Smooth muscle cell (in vitro differentiated cells): ENCODE results near the gene YAP1. TPM values are rescaled to one million over a fixed set of nuclear protein-coding genes. Genes with fewer than 3 reads are reported as not detected.

Experiments
- DNase-seq: peaks from one replicate; lab custom pipeline; 2025; ENCODE audit not compliant: unreplicated experiment; lab: John Stamatoyannopoulos, UW
- H2AFZ ChIP-seq: fragments of 200-600 bp; sonication (generic); 2 replicates; pipeline ENCODE4 v1.6.0; 2016; ENCODE audit warnings: antibody characterized with exemption, low read depth, mild to moderate bottlenecking
- H3F3A ChIP-seq: fragments of 200-600 bp; sonication (generic); 2 replicates; pipeline ENCODE4 v1.6.0; 2017; ENCODE audit warnings: antibody characterized with exemption, low read depth
- H3K27ac ChIP-seq: fragments of 200-600 bp; sonication (generic); 2 replicates; pipeline ENCODE4 v1.5.1; 2016; ENCODE audit warnings: low read depth, mild to moderate bottlenecking
- H3K27me3 ChIP-seq: fragments of 200-600 bp; sonication (generic); 2 replicates; pipeline ENCODE4 v1.6.1; 2016; ENCODE audit warnings: low read depth, mild to moderate bottlenecking
- H3K36me3 ChIP-seq: fragments of 200-600 bp; sonication (generic); 2 replicates; pipeline ENCODE4 v1.5.1; 2016; ENCODE audit warnings: low read depth
- H3K4me1 ChIP-seq: fragments of 200-600 bp; sonication (generic); 2 replicates; pipeline ENCODE4 v1.5.1; 2016; ENCODE audit warnings: low read depth
- H3K4me2 ChIP-seq: fragments of 200-600 bp; sonication (generic); 2 replicates; pipeline ENCODE4 v1.6.0; 2016; ENCODE audit warnings: mild to moderate bottlenecking
- H3K4me3 ChIP-seq: fragments of 200-600 bp; sonication (generic); 2 replicates; pipeline ENCODE4 v1.5.1; 2016; ENCODE audit warnings: mild to moderate bottlenecking
- H3K79me2 ChIP-seq: fragments of 200-600 bp; sonication (generic); 2 replicates; pipeline ENCODE4 v1.6.0; 2016; ENCODE audit warnings: low read depth, mild to moderate bottlenecking
- H3K9ac ChIP-seq: fragments of 200-600 bp; sonication (generic); 2 replicates; pipeline ENCODE4 v1.6.0; 2016; ENCODE audit warnings: low read depth
- H3K9me3 ChIP-seq: fragments of 200-600 bp; sonication (generic); replicated peaks from 2 replicates; pipeline ENCODE4 v1.5.1; 2016; ENCODE audit warnings: low read depth
- H4K20me1 ChIP-seq: fragments of 200-600 bp; sonication (generic); 2 replicates; pipeline ENCODE4 v1.6.0; 2016; ENCODE audit warnings: low read depth
- WGBS: methylation state at CpG from one replicate; pipeline ENCODE4 v1.1.7; 2016; ENCODE audit warnings: low lambda C conversion rate; 5-methylcytosine and 5-hydroxymethylcytosine counted together
- polyA plus RNA-seq: library from polyadenylated mRNA; unstranded; fragments of >200 nt; fragmentation: Nextera tagmentation; extraction: Ambion mirVana; gene quantifications from 2 replicates; pipeline ENCODE4 v1.2.1, GENCODE V29; 2016
- total RNA-seq: library from RNA; depleted of rRNA; stranded (reverse); fragments of >200 nt; gene quantifications from 2 replicates; pipeline ENCODE4 v1.2.3, GENCODE V29; 2014
- TF ChIP-seq, protein P1 (sequence below): fragments of 200-600 bp; sonication (generic); IDR thresholded peaks from 2 replicates; pipeline ENCODE4 v1.5.1; 2017; ENCODE audit warnings: borderline replicate concordance, mild to moderate bottlenecking, antibody characterized with exemption; ENCODE audit not compliant: insufficient read depth, poor library complexity, severe bottlenecking

YAP1 gene
- total and polyA plus RNA-seq, 2 experiments from 2014 or later, result 25.1 to 174 TPM

DNA sequence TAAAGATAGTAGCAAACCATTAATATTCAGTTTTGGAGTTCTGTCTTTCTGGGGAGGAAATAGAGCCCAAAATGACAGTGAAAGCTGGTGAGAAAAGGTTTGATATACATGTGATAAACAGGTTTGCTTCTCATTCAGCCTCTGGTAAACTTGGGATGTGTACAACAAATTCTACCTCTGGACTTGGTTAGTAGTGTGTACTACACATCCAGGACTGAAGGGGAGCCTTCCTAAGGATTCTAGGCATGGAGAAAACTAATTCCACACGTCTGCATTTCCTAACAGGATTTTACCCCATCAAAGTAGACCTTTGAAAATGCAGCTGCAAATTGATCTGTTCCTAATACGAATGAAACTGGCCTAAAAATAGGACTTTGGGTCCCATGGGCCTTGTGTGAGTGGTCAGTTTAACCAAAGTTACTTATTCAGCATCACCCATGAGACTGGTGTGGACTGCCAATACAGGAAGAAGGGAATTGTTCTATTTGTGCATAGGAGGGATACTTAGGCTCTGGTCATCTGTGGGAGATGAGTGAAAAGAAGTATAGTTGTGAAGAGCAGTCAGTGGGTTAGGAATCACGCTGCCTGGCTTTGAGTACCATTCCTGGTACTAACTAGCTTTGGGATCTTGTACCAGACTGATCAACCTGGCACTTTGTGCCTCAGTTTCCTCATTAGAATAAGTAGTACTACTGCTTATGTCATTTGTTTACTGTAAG, 74.2 kb downstream of the YAP1 start:
- Histone ChIP-seq H3K9ac (no peak overlapping the region), H3K27me3 (no peaks in the 10 kb centered on the region), H3K9me3 (no peaks in the 10 kb centered on the region), H3K79me2 (peaks cover 92% of the 10 kb centered on the region), H3K36me3 (no peaks in the 10 kb centered on the region), H3K27ac (peak overlapping the region; percentile 65), H2AFZ (no peak overlapping the region), H3F3A (peaks cover 36% of the 10 kb centered on the region), H3K4me3 (no peak overlapping the region), H3K4me2 (peak overlapping the region; percentile 4), H3K4me1 (peaks cover 43% of the 10 kb centered on the region), H4K20me1 (peaks cover 45% of the 10 kb centered on the region)
- 84% methylated on average over 3 of the region's 3 CpGs for WGBS
- TF ChIP-seq, protein P1, sequence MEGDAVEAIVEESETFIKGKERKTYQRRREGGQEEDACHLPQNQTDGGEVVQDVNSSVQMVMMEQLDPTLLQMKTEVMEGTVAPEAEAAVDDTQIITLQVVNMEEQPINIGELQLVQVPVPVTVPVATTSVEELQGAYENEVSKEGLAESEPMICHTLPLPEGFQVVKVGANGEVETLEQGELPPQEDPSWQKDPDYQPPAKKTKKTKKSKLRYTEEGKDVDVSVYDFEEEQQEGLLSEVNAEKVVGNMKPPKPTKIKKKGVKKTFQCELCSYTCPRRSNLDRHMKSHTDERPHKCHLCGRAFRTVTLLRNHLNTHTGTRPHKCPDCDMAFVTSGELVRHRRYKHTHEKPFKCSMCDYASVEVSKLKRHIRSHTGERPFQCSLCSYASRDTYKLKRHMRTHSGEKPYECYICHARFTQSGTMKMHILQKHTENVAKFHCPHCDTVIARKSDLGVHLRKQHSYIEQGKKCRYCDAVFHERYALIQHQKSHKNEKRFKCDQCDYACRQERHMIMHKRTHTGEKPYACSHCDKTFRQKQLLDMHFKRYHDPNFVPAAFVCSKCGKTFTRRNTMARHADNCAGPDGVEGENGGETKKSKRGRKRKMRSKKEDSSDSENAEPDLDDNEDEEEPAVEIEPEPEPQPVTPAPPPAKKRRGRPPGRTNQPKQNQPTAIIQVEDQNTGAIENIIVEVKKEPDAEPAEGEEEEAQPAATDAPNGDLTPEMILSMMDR, result no peak
- no peak for DNase-seq

DNA sequence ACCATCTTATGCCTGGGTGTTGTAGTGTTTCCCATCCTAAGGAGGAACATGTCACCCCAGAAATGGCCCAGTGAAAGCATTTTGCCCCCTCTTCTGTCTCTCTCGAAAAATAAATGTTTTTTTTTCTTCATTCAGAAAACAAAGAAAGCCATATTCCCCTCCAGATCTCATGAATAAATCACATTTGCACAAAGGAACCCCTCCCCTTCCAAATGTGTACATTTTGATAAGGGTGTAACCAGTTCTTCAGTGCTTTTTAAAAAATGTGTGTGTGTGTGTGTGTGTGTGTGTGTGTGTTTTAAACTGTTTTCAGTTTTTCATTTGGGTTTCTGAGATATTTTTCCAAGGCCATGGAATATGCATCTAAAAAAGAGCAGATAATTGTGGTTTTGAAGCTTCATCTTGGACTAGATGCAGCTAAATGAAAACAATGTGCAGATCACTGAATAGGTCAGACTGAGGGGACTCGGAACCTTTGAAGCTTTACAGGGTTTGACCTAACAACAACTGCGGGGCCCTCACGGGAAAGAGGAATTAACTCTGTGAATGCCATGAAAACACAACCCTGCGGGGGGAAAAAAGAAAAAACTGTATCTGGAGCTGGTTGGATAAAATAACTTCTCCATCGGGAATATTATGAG, 76.4 kb downstream of the YAP1 start:
- peak overlapping the region; percentile 46 for H3K9ac ChIP-seq
- peaks cover 54% of the 10 kb centered on the region for H3K4me1 ChIP-seq
- DNase-seq, result no peak
- H3F3A ChIP-seq, result peaks cover 45% of the 10 kb centered on the region
- WGBS, result 27% methylated on average over 6 of the region's 6 CpGs
- peak overlapping the region; percentile 67 for H3K4me2 ChIP-seq
- H3K27me3 ChIP-seq, result no peaks in the 10 kb centered on the region
- H4K20me1 ChIP-seq, result peaks cover 56% of the 10 kb centered on the region
- no peak overlapping the region for H3K4me3 ChIP-seq
- H2AFZ ChIP-seq, result no peak overlapping the region
- no peaks in the 10 kb centered on the region for H3K36me3 ChIP-seq
- H3K79me2 ChIP-seq, result peaks cover 94% of the 10 kb centered on the region
- peak overlapping the region; percentile 65 for H3K27ac ChIP-seq
- TF ChIP-seq, protein P1, result no peak
- H3K9me3 ChIP-seq, result no peaks in the 10 kb centered on the region

DNA sequence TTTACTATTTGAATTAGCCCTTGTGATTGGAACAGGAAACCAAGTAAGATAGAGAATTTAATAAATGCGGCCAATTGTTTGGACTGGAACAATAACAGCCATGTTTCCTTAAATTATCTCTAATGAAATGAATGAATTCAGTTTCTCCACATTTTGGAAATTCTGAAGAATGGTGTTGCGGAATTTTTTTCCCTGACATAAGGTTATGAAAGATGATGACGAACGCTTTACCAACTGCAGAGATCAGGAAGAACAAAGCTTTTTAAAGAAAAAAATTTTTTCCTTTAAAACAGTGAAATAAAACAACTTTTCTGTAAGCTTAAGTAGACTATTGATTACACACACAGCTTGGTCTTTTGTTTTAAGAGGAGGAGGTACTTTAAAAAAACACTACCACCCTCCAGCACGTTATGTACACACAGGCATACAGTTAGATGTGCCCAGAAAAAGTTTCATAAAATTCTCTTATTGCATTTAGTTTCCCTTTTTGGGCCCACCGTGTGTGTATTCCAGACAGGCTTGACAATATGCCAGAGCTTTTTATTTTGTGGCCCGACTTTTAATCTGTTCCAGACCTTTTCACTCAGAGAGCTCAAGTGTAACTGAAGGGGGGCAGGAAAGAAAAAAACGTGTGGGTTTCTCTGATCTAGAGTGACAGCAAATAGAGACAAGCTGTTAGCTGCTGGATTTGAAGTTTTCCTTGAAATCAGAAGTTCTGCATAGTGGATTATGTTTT, 77.3 kb downstream of the YAP1 start:
- H3K27me3 ChIP-seq, result no peaks in the 10 kb centered on the region
- peaks cover 62% of the 10 kb centered on the region for H3K4me1 ChIP-seq
- H4K20me1 ChIP-seq, result peaks cover 65% of the 10 kb centered on the region
- H3K4me2 ChIP-seq, result peak overlapping the region; percentile 67
- peak overlapping the region; percentile 46 for H3K9ac ChIP-seq
- H3K27ac ChIP-seq, result peak overlapping the region; percentile 65
- TF ChIP-seq, protein P1, result no peak
- H3K4me3 ChIP-seq, result no peak overlapping the region
- peaks cover 52% of the 10 kb centered on the region for H3F3A ChIP-seq
- H3K79me2 ChIP-seq, result peaks cover 85% of the 10 kb centered on the region
- no peak for DNase-seq
- no peaks in the 10 kb centered on the region for H3K9me3 ChIP-seq
- WGBS, result 35% methylated on average over 8 of the region's 8 CpGs
- H2AFZ ChIP-seq, result no peak overlapping the region
- no peaks in the 10 kb centered on the region for H3K36me3 ChIP-seq
